CD14-positive monocyte (primary cell): Measurements from ENCODE around the gene TTC19. TPM values are rescaled to one million over a fixed set of nuclear protein-coding genes. Genes with fewer than 3 reads are reported as not detected.

Experiments
- DNase-seq, 3 donors: peaks; one replicate each; pipeline ENCODE4 v3.0.0-alpha.2; 2011 to 2022
- H2AFZ ChIP-seq: 2 replicates; pipeline ENCODE4 v1.6.0; 2012; ENCODE audit warnings: mild to moderate bottlenecking, low read depth, low read length, inconsistent platforms; ENCODE audit not compliant: insufficient read depth, poor library complexity, severe bottlenecking
- H3K27ac ChIP-seq, 2 donors: 1 replicate in 1 of 2; 2 replicates in 1 of 2; pipeline ENCODE4 v1.5.1; 2012 to 2013; ENCODE audit warnings: low read length in 2 of 2, control low read depth in 1 of 2, inconsistent platforms in 1 of 2, low read depth in 1 of 2, mild to moderate bottlenecking in 1 of 2
- H3K27me3 ChIP-seq, 2 donors: one replicate each; pipeline versions ENCODE4 v1.6.0 to v1.6.1; 2011 to 2013; ENCODE audit warnings: low read length in 2 of 2; ENCODE audit not compliant: control insufficient read depth in 2 of 2, insufficient read depth in 2 of 2
- H3K36me3 ChIP-seq, 2 donors: replicated peaks in 1 of 2; 1 replicate in 1 of 2; 2 replicates in 1 of 2; pipeline versions ENCODE4 v1.5.1 to v1.6.1; 2012 to 2013; ENCODE audit warnings: low read length in 2 of 2, control low read depth in 1 of 2, inconsistent platforms in 1 of 2, mild to moderate bottlenecking in 1 of 2; ENCODE audit not compliant: insufficient read depth in 2 of 2, control insufficient read depth in 1 of 2
- H3K4me1 ChIP-seq, 2 donors: 1 replicate in 1 of 2; 2 replicates in 1 of 2; pipeline versions ENCODE4 v1.5.1 to v1.6.1; 2012 to 2013; ENCODE audit warnings: low read length in 2 of 2, control low read depth in 1 of 2, inconsistent platforms in 1 of 2, mild to moderate bottlenecking in 1 of 2, moderate library complexity in 1 of 2; ENCODE audit not compliant: insufficient read depth in 2 of 2, control insufficient read depth in 1 of 2
- H3K4me2 ChIP-seq: replicated peaks from 2 replicates; pipeline ENCODE3; 2012; ENCODE audit warnings: low read length, moderate library complexity, mild to moderate bottlenecking; ENCODE audit not compliant: poor library complexity, severe bottlenecking; ENCODE audit errors: extremely low read depth
- H3K4me3 ChIP-seq, 3 experiments: fragments of 200-600 bp in 1 of 3; sonication (generic) in 1 of 3; replicated peaks in 1 of 3; 1 replicate in 2 of 3; 2 replicates in 1 of 3; pipeline ENCODE4 v1.5.1; 2011 to 2013; ENCODE audit warnings: low read length in 3 of 3, mild to moderate bottlenecking in 3 of 3, control low read depth in 2 of 3, low read depth in 2 of 3, inconsistent platforms in 1 of 3, moderate library complexity in 1 of 3
- H3K79me2 ChIP-seq: 2 replicates; pipeline ENCODE4 v1.6.0; 2012; ENCODE audit warnings: mild to moderate bottlenecking, control low read depth, inconsistent platforms, low read length, moderate library complexity; ENCODE audit not compliant: insufficient read depth
- H3K9ac ChIP-seq: 2 replicates; pipeline ENCODE4 v1.6.0; 2017; ENCODE audit warnings: low read length, mild to moderate bottlenecking; ENCODE audit not compliant: insufficient read depth, poor library complexity, severe bottlenecking
- H3K9me3 ChIP-seq, 2 donors: replicated peaks in 1 of 2; 1 replicate in 1 of 2; 2 replicates in 1 of 2; pipeline versions ENCODE4 v1.5.1 to v1.6.1; 2012 to 2013; ENCODE audit warnings: low read length in 2 of 2, control low read depth in 1 of 2; ENCODE audit not compliant: control insufficient read depth in 1 of 2, insufficient read depth in 1 of 2
- H4K20me1 ChIP-seq: 2 replicates; pipeline ENCODE4 v1.6.0; 2012; ENCODE audit warnings: mild to moderate bottlenecking, low read length, control low read depth, moderate library complexity; ENCODE audit not compliant: insufficient read depth
- H3K27ac Mint-ChIP-seq, 7 donors: one replicate each; pipeline ENCODE4 v1.8.0; 2020; ENCODE audit warnings: mild to moderate bottlenecking in 7 of 7, mixed read lengths in 7 of 7, moderate library complexity in 6 of 7, inconsistent platforms in 2 of 7
- H3K27me3 Mint-ChIP-seq, 3 donors: one replicate each; pipeline ENCODE4 v1.8.0; 2021 to 2022; ENCODE audit warnings: low read depth in 3 of 3, mild to moderate bottlenecking in 3 of 3, mixed read lengths in 3 of 3, moderate library complexity in 3 of 3, inconsistent platforms in 1 of 3
- H3K36me3 Mint-ChIP-seq, 2 donors: one replicate each; pipeline ENCODE4 v1.8.0; 2020; ENCODE audit warnings: mixed read lengths in 2 of 2, inconsistent platforms in 1 of 2, mild to moderate bottlenecking in 1 of 2
- H3K4me1 Mint-ChIP-seq: one replicate; pipeline ENCODE4 v1.8.0; 2020; ENCODE audit warnings: mild to moderate bottlenecking, mixed read lengths
- H3K4me3 Mint-ChIP-seq, 2 donors: one replicate each; pipeline ENCODE4 v1.8.0; 2020; ENCODE audit warnings: mild to moderate bottlenecking in 2 of 2, mixed read lengths in 2 of 2, moderate library complexity in 1 of 2
- H3K9me3 Mint-ChIP-seq, 7 donors: one replicate each; pipeline ENCODE4 v1.8.0; 2020 to 2022; ENCODE audit warnings: mixed read lengths in 7 of 7, mild to moderate bottlenecking in 6 of 7, moderate library complexity in 6 of 7, inconsistent platforms in 2 of 7
- WGBS: methylation state at CpG from one replicate; pipeline ENCODE4 v1.1.5; 2013; ENCODE audit warnings: missing lambda C conversion rate; ENCODE audit not compliant: insufficient coverage; 5-methylcytosine and 5-hydroxymethylcytosine counted together
- intact Hi-C, 2 donors: fragments of 100-400 bp; cut with micrococcal nuclease; formaldehyde crosslinking; loops; one replicate each; pipeline versions ENCODE4 v1.15.0 to v1.15.1; 2023
- polyA plus RNA-seq, 3 donors: library from polyadenylated mRNA; depleted of rRNA in 1 of 3; unstranded in 2 of 3; stranded (reverse) in 1 of 3; fragments of 300-500 nt in 2 of 3; fragments of >200 nt in 1 of 3; fragmentation: Illumina TruSeq in 2 of 3; gene quantifications; 1 replicate in 2 of 3; 2 replicates in 1 of 3; pipeline ENCODE4 v1.2.3, GENCODE V29; 2012 to 2021
- TF ChIP-seq, protein P1 (sequence below): fragments of 200-600 bp; IDR thresholded peaks from one replicate; pipeline ENCODE4 v1.8.0; 2022; ENCODE audit warnings: antibody characterized with exemption, mild to moderate bottlenecking

TTC19 gene
- polyA plus RNA-seq, 3 donors: 7.6 to 22.2 (median 20.6) TPM

- Mint-ChIP-seq H3K4me1 (peaks cover 14% of the 10 kb centered on the region), H3K27ac (peak overlapping the region in 1 of 7 donors; percentile 17), H3K36me3 (peaks cover 76 to 77% of the 10 kb centered on the region in 2 donors), H3K27me3 (peaks cover 0 to under 1% (median 0%) of the 10 kb centered on the region in 3 donors), H3K4me3 (no peak overlapping the region), H3K9me3 (peaks cover 0 to 5% (median 0%) of the 10 kb centered on the region in 7 donors)
- Histone ChIP-seq H3K4me2 (no peak overlapping the region), H3K4me1 (peaks cover 9 to 13% of the 10 kb centered on the region in 2 donors), H3K9ac (no peak overlapping the region), H3K27ac (peak overlapping the region in 1 of 2 donors; percentile 4), H3K9me3 (no peaks in the 10 kb centered on the region), H3K79me2 (peaks cover 18% of the 10 kb centered on the region), H2AFZ (no peak overlapping the region), H4K20me1 (peaks cover 11% of the 10 kb centered on the region), H3K36me3 (peaks cover 76 to 77% of the 10 kb centered on the region in 2 donors), H3K27me3 (no peaks in the 10 kb centered on the region), H3K4me3 (no peak overlapping the region)
- 100% methylated on average over 1 of the region's 1 CpG for WGBS
- no peak for DNase-seq
- TF ChIP-seq, protein P1, sequence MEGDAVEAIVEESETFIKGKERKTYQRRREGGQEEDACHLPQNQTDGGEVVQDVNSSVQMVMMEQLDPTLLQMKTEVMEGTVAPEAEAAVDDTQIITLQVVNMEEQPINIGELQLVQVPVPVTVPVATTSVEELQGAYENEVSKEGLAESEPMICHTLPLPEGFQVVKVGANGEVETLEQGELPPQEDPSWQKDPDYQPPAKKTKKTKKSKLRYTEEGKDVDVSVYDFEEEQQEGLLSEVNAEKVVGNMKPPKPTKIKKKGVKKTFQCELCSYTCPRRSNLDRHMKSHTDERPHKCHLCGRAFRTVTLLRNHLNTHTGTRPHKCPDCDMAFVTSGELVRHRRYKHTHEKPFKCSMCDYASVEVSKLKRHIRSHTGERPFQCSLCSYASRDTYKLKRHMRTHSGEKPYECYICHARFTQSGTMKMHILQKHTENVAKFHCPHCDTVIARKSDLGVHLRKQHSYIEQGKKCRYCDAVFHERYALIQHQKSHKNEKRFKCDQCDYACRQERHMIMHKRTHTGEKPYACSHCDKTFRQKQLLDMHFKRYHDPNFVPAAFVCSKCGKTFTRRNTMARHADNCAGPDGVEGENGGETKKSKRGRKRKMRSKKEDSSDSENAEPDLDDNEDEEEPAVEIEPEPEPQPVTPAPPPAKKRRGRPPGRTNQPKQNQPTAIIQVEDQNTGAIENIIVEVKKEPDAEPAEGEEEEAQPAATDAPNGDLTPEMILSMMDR: no peak
- intact Hi-C loops: loop anchor here in 1 of 2 donors (1.0 kb wide), 1 partner anchor 20 kb away; no protein-coding TSS in a partner anchor
These were observed 6.0 kb downstream of the TTC19 start for GRCh38 chr17:16005636-16006035.

DNA sequence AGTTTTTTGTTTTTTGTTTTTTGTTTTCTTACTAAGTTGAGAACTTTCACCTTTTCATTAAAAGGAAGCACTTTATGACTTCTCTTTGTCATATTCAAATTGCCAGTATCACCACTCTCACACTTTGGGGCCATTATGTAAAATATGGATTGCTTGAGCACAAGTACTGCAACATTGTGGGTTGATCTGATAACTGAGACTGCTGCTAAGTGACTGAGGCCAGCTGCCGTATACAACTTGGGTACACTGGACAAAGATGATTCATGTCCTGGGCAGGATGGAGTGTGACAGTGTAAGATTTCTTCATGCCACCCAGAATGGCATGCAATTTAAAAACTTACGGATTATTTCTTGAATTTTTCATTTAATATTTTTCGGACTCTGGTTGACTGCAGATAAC lies 7.8 kb downstream of the TTC19 start:
- Histone ChIP-seq H3K36me3 (peaks cover 73 to 79% of the 10 kb centered on the region in 2 donors), H4K20me1 (no peaks in the 10 kb centered on the region), H3K79me2 (peaks cover 13% of the 10 kb centered on the region), H2AFZ (no peak overlapping the region), H3K4me1 (peaks cover 3 to 16% of the 10 kb centered on the region in 2 donors), H3K27ac (no peak overlapping the region), H3K9ac (no peak overlapping the region), H3K4me2 (no peak overlapping the region), H3K27me3 (no peaks in the 10 kb centered on the region), H3K9me3 (no peaks in the 10 kb centered on the region), H3K4me3 (no peak overlapping the region)
- Mint-ChIP-seq H3K9me3 (no peaks in the 10 kb centered on the region), H3K4me3 (no peak overlapping the region), H3K36me3 (peaks cover 72 to 76% of the 10 kb centered on the region in 2 donors), H3K27ac (peak overlapping the region in 3 of 7 donors; percentile 5 to 42 (median 8)), H3K27me3 (no peaks in the 10 kb centered on the region), H3K4me1 (peaks cover 12% of the 10 kb centered on the region)
- intact Hi-C loops: no loop called here
- WGBS: 83% methylated on average over 1 of the region's 3 CpGs
- no peak for DNase-seq
- TF ChIP-seq, protein P1: no peak
